NCI-H2081 (cell line): Measurements from ENCODE around the gene ACD.
"Not testable (repeated sequence)": the region's sequence is repeated elsewhere in the genome, so short reads cannot be mapped to it uniquely, and the experiment has no call there.

Experiments used
- DNase-seq, 2 experiments: peaks; one replicate each; lab custom pipeline; 2025; lab: John Stamatoyannopoulos, UW

ACD gene

DNA sequence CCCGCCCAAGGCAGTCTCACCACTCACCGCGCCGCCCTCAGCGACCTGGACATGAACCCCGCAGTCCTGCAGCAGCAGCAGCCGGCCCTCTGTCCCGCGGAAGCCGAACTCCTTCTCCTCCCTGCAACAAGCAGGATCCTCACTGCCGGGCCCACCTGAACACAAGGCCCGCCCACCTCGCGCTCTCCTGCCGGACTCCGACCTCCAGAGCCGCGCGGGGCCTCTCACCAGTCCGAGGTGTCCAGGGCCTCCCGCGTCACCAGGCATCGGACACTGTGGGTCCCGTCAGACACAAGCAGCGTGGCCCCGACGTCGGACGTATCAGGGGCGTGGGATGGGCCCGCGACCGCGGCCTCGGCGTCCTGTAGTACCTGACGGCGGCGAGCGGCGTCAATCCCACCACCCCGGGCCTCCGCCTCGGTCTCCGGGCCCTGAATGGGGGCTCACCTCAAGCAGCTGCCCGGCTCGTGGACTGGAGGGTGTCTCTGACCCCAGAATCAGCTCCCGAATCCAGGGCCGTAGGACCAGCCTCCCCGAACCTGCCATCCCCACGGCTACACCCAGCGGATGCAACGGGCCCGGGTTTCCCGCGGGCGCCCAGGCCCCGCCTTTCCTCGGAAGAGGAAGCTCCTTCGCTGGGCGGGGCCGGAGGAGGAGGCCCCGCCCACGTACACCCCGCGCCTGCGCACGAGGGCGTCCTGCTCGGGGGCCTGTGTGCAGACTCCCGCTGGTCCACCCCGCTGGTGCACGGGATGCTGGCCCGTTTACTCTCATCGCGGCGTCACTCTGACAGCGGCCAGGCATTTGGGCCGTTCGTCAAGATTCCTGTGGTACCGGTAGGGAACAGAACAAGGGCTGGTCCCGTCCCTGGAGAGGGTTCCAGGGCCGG is at the start of gene ACD:
Gene ACD (minus strand): TSS at position 586 of the 889 bp plus-strand sequence. CDS start 40 bp downstream, at position 546.
- DNase-seq: peak; percentile 88 to 89

GRCh38 chr16:67709050-67709449 is 49.0 kb upstream of the ACD start:
- no peak for DNase-seq

DNA sequence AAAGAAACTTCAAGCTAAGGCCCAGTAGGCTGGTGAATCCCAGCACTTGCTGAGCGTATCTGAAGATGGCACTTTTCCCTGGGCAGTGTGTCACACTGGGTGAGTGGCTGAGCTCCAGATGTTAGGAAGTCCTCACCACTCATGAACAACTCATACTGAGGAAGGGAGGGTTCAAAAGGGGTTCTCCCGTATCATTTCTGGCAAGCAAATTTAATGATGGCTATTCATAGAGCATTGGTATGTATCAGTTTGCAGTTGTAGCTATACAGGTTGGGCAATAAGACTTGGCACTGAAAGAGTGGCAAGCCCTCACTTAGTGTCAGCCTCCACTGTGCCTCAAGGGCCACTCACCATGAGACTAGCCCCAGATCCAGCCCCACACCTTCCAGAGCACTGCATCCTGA is 48.3 kb upstream of the ACD start:
- DNase-seq: no peak

DNA sequence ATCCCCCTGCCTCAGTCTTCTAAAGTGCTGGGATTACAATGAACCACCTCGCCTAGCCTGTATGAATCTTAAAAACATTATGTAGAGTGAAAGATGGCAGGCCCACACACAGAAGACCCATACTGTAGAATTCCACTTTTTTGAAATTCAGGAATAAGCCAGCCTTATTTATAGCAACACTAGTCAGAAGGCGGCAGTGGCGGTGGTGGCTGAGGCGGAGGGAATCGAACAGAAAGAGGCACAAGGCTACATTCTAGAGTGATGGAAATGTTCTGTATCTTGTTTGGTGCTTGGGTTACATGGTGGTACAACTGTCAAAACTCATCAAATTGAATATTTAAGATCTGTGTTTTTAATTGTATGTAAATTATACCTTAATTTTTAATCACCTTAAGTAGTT is 47.7 kb upstream of the ACD start:
- no peak for DNase-seq

- no peak for DNase-seq
Measured at GRCh38 chr16:67707210-67707609, 47.1 kb upstream of the ACD start.

- no peak for DNase-seq
Measured at GRCh38 chr16:67704110-67704509, 44.0 kb upstream of the ACD start.

DNA sequence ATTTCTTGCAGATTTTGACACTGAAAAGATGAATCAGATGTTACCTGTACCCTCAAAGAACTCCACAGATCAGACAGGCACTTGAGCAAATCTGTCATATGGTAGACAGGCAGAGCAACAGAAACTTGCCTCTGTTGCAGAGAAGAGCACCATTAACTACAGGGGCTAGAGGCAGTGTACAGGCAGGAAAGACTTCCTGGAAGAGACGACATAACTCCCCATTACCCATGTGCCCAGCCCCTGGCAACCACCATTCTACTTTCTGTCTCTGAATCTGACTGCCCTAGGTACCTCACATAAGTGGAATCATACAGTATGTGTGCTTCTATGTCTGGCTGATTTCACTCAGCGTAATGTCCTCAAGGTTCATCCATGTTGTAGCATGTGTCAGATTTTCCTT is 43.6 kb upstream of the ACD start:
- DNase-seq: no peak

GRCh38 chr16:67702130-67702529 is 42.1 kb upstream of the ACD start:
- no peak for DNase-seq

GRCh38 chr16:67701420-67701819 is 41.4 kb upstream of the ACD start:
- DNase-seq: no peak

- no peak for DNase-seq
Measured at GRCh38 chr16:67699265-67699664, 39.2 kb upstream of the ACD start.

GRCh38 chr16:67697422-67698185 is 37.5 kb upstream of the ACD start:
- DNase-seq: no peak

GRCh38 chr16:67694611-67695010 is 34.6 kb upstream of the ACD start:
- DNase-seq: no peak

DNA sequence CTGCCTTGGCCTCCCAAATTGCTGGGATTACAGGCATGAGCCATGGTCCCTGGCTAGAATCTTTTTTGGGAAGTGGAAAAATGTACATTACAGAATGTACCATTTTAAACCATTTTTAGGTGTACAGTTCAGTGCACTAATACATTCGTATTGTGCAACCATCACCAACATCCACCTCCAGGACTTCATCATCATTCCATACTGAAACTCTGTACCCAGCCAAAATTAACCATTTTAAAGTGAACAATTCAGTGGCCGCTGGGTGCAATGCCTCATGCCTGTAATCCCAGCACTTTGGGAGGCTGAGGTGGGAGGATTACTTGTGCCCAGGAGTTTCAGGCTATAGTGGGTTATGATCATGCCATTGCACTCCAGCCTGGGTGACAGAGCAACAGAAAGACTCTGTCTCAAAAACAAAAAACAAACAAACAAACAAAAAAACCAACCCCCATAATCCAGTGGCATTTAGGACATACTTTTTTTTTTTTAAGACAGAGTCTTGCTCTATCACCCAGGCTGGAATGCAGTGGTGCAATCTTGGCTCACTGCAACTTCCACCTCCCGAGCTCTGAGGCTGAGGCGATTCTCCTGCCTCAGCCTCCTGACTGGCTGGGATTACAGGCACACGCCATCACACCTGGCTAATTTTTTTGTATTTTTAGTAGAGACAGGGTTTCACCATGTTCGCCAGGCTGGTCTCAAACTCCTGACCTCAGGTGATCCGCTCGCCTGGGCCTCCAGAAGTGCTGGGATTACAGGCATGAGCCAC is 33.6 kb upstream of the ACD start:
- DNase-seq: not testable (repeated sequence)

DNA sequence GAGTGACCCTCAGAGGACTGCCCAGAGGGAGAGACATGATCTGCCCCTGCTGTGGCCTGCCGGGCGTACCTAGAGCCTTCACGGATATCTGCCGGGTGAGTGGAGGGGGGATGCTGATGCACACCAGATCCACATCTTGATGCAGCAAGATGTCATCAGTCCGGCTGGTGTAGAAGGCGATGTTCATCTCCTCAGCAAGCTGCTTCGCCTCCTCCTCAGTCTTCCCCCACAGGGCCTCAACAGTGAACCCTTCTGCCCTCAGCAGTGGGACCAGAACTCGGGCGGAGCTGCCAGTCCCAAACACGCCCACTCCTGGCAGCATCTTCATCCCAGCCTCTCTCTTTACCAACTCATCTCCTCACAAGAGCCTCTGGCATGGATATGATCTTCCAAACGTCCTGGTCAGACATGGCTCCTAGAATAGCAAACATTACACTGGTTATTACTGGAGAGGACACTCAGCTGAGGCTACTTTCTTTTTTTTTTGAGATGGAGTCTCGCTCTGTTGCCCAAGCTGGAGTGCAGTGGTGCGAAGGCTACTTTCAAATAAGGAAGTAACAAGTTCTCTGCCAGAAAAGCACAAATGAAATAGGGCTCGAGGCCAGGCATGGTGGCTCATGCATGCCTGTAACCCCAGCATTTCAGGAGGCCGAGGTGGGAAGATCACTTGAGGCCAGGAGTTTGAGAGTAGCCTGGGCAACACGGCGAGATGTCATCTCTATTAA is 25.5 kb upstream of the ACD start:
- DNase-seq: no peak

DNA sequence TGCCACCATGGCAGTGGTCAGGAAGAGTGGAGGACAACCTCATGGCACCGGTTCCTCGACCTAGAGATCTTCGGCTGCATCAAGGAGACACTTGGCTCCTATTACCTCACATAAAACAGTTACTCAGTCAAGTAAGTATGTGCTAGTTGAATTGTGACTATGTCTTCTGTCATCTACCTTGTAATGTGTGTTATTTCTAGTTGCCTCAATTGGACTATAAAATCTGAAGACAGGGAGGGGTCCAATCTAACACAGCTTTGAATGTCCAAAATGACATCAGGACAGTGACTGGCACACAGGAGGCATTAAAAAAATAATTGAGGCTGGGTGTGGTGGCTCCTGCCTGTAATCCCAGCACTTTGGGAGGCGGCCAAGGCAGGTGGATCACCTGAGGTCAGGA is 23.7 kb upstream of the ACD start:
- DNase-seq: no peak

DNA sequence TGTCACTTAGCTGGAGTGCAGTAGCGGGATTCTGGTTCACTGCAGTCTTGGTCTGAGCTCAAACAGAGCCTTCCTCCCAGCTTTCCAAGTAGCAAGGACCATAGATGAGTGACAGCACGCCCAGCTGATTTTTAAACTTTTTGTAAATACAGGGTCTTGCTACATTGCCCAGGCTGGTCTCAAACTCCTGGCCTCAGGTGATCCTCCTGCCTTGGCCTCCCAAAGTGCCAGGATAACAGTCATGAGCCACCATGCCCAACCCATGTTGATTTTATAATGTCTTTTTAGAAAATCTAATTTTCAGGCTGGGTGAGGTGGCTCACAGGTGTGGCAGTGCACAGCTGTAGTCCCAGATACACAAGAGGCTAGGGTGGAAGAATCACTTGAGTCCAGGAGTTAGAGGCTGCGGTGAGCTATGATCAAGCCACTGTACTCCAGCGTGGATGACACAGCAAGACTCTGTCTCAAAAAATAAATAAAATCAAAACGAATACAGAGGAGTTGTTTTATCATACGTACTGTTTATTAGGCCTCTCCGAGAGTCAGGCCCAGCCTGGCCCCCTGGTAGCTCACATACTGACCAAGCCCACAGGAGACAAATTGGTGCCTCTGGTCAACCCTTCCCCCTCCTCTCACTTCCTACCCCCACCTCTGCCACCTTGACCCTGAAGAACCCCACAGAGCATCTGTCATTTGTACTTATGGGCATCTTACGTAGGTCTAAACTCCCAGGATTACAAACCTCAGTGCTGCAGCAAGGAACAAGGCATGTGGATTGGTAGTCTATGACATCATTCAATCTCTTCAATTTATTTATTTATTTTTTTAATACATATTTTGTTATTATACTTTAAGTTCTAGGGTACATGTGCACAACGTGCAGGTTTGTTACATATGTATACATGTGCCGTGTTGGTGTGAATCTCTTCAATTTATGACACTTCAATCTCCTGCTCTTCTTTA is 20.2 kb upstream of the ACD start:
- no peak for DNase-seq

- DNase-seq: no peak
Measured at GRCh38 chr16:67678354-67679023, 18.4 kb upstream of the ACD start.

GRCh38 chr16:67677712-67678111 is 17.7 kb upstream of the ACD start:
- no peak for DNase-seq

GRCh38 chr16:67676939-67677338 is 16.9 kb upstream of the ACD start:
- DNase-seq: no peak

GRCh38 chr16:67676516-67676915 is 16.5 kb upstream of the ACD start:
- no peak for DNase-seq
